ENCODE data around the gene THSD4.

DNA sequence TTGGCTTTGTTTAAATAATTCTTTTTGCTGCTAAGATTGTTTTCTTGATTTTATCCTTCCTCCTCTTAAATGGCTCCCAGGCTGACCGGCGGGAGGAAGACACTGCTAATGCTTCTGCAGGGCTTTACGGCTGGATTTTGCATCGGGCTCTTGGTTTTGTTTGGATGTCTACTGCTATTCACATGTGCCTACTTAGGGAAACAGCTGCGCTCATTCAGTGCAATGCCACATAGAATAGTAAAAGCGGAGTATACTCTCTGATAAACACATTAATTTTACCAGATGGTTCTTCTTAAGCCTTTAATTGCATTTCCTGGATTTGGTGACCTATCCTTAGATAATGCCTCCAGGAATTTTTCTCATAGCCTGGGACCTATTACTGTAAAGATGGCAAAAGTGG lies 146.6 kb downstream of the THSD4 start:
- TF ChIP-seq CTCF (conservative IDR thresholded peaks at IDR 0.05; ENCODE audit: low read length): no peak
- no peak for TF ChIP-seq EZH2phosphoT487 (IDR thresholded peaks at IDR 0.05; ENCODE audit: borderline replicate concordance)

Data from Loucy (cell line).